Vagina (tissue), 2 donors: ENCODE data around the gene PLEKHM3.

Experiments used
- POLR2A ChIP-seq, 2 donors: fragments of 450-650 bp; IDR thresholded peaks; one replicate each; pipeline ENCODE4 v1.6.1; 2017; ENCODE audit warnings: antibody characterized with exemption in 2 of 2, mild to moderate bottlenecking in 2 of 2, moderate library complexity in 2 of 2
- TF ChIP-seq, protein P1 (sequence below), 3 experiments: fragments of 450-650 bp in 2 of 3; fragments of 200-600 bp in 1 of 3; sonication (generic) in 1 of 3; IDR thresholded peaks; one replicate each; pipeline ENCODE4 v1.5.1; 2017 to 2019; ENCODE audit warnings: antibody characterized with exemption in 3 of 3, mild to moderate bottlenecking in 2 of 3, moderate library complexity in 2 of 3

DNA sequence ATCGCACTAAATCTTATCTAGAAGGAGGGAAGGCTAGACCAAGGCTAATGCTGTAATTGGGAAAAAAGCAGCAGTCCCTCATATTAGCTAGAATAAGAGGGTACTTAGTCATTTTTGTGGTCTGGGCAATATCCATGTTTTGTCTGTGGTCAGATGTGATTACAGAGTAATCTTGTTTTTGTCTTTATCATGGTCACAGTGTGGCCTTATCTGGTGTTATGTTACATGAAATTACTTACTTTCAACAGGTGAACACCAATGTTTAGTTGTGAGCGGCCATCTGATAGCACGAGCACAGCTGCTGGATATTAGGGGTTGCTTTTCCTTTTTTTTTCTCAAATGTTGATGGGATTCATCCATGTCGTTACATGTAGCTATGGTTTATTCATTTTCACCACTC, 23.7 kb upstream of the PLEKHM3 start:
- TF ChIP-seq, protein P1, sequence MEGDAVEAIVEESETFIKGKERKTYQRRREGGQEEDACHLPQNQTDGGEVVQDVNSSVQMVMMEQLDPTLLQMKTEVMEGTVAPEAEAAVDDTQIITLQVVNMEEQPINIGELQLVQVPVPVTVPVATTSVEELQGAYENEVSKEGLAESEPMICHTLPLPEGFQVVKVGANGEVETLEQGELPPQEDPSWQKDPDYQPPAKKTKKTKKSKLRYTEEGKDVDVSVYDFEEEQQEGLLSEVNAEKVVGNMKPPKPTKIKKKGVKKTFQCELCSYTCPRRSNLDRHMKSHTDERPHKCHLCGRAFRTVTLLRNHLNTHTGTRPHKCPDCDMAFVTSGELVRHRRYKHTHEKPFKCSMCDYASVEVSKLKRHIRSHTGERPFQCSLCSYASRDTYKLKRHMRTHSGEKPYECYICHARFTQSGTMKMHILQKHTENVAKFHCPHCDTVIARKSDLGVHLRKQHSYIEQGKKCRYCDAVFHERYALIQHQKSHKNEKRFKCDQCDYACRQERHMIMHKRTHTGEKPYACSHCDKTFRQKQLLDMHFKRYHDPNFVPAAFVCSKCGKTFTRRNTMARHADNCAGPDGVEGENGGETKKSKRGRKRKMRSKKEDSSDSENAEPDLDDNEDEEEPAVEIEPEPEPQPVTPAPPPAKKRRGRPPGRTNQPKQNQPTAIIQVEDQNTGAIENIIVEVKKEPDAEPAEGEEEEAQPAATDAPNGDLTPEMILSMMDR (IDR thresholded peaks at IDR 0.05) = no peak
- TF ChIP-seq POLR2A (IDR thresholded peaks at IDR 0.05) = no peak
